GM19324 (cell line): ENCODE measurements around the gene HPCAL1.

ENCODE experiments used
- ATAC-seq: cut with Tn5 transposase; IDR thresholded peaks from one replicate; pipeline ENCODE4 v1.9.1; 2021; ENCODE audit warnings: mild to moderate bottlenecking, moderate library complexity; ENCODE audit not compliant: unreplicated experiment, low FRiP score

Gene HPCAL1

GRCh38 chr2:10269291-10269690, 33.4 kb upstream of the HPCAL1 start:
- ATAC-seq = no peak

GRCh38 chr2:10269711-10270610, 32.7 kb upstream of the HPCAL1 start:
- ATAC-seq = no peak

GRCh38 chr2:10271509-10271908, 31.2 kb upstream of the HPCAL1 start:
- ATAC-seq = no peak

- no peak for ATAC-seq
Observed at GRCh38 chr2:10271946-10272345, 30.8 kb upstream of the HPCAL1 start.

- ATAC-seq = no peak
Observed at GRCh38 chr2:10272464-10272863, 30.2 kb upstream of the HPCAL1 start.

GRCh38 chr2:10273215-10274175, 29.2 kb upstream of the HPCAL1 start:
- no peak for ATAC-seq

GRCh38 chr2:10274376-10274775, 28.3 kb upstream of the HPCAL1 start:
- no peak for ATAC-seq

GRCh38 chr2:10274983-10275802, 27.5 kb upstream of the HPCAL1 start:
- no peak for ATAC-seq

- no peak for ATAC-seq
Observed at GRCh38 chr2:10276481-10277292, 26.0 kb upstream of the HPCAL1 start.

- no peak for ATAC-seq
Observed at GRCh38 chr2:10277293-10278028, 25.2 kb upstream of the HPCAL1 start.

- ATAC-seq = no peak
Observed at GRCh38 chr2:10278029-10278762, 24.5 kb upstream of the HPCAL1 start.

- no peak for ATAC-seq
Observed at GRCh38 chr2:10278763-10279471, 23.8 kb upstream of the HPCAL1 start.

GRCh38 chr2:10279472-10279870, 23.2 kb upstream of the HPCAL1 start:
- no peak for ATAC-seq

GRCh38 chr2:10279946-10280463, 22.7 kb upstream of the HPCAL1 start:
- ATAC-seq = no peak

GRCh38 chr2:10281891-10282290, 20.8 kb upstream of the HPCAL1 start:
- ATAC-seq = no peak

GRCh38 chr2:10282611-10283105, 20.0 kb upstream of the HPCAL1 start:
- ATAC-seq = no peak
